GM21447 (cell line): ENCODE data around the gene LRRC7.

ENCODE experiments used
- ATAC-seq: cut with Tn5 transposase; IDR thresholded peaks from one replicate; pipeline ENCODE4 v1.9.1; 2021; ENCODE audit not compliant: unreplicated experiment

The LRRC7 gene

DNA sequence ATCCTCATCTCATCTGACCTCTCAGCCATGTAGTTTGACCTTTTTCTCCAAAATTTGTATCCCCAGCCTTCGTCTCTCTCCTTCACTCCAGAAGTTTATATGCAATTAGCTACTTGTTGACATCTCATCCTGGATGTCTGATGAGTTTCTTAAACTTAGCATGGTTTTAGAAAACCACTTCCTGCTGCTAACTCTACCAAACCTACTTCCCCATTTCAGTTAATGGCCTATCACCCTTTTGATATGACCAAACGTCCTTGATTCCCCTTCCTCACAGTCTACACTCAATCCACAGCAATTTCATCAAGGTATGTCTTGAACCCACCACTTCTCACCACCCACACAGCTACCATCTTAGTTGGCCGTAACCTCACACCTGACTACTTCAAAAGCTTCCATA, 515.8 kb downstream of the LRRC7 start:
- no peak for ATAC-seq

DNA sequence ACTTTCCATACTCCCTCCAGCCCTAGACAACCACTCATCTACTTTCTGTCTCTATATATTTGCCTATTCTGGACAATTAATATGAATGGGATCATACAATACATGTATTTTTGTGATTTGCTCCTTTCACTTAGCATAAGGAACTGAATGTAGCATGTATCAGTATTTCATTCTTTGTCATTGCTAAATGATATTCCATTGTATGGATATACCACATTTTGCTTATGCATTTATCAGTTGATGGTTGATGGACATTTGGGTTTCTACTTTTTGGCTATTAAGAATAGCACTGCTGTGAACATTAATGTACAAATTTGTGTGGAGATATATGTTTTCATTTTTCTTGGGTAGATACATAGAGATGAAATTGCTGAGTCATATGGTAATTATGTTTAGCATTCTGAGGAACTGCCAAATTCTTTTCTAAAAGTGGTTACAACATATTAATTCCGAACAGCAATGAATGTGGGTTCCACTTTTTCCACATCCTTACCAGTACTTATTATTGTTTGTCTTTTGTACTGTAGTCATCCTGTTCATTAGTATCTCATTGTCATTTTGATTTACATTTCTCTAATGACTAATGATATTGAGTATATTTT, 516.7 kb downstream of the LRRC7 start:
- no peak for ATAC-seq

DNA sequence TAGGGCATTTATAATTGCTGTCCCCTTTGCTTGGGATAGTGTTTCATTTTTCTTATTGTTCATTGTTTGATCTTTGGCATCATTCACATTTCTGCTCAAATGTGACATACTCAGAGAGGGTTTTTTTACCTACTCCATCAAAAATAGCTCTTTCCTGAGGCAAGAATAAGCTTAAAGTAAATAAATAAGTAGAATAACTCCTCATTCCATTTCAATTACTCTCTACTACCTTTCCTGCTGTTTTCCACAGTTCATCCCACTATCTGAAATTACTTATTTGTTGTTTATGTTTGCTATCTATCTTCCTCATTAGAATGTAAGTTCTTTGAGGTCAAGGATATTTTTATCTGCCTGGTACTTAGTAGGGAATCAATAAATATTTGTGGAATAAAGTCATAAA, 517.8 kb downstream of the LRRC7 start:
- ATAC-seq = no peak

DNA sequence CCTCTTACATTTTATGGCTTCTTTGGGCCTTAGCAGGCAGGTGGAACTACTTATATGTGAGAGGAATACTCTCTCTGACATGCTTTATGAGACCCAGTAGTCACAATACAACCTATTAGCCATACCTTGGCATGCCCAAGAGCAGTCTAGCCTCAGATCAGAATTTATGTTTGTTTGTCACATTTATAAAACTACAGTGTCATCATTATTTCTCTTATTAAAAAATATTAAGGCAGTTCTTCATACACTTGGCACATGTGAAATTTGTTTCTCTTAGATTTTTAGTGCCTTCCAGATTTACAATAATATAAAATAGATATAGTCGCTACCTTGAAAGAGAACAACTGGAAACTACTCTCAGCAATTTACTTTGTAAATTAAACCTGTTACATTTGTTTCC, 519.2 kb downstream of the LRRC7 start:
- ATAC-seq = no peak

DNA sequence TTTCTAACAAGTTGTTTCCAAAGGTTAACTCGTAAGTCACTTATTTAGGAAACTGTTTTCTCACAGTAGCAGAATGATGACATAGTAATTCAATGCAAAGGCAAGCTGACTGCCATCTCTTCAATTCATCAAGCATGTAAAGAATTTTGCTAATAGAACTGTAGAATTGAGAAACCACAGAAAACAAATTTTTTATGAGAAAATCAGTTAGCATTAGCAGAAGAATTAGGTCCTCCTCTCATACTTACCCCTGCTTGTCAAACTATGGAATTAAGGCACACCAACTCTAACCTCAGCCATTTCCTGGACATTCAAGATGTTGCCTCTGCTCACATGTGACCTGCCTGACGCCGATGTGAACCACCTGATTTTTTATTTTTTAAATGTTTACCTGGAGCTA, 522.4 kb downstream of the LRRC7 start:
- ATAC-seq = no peak

DNA sequence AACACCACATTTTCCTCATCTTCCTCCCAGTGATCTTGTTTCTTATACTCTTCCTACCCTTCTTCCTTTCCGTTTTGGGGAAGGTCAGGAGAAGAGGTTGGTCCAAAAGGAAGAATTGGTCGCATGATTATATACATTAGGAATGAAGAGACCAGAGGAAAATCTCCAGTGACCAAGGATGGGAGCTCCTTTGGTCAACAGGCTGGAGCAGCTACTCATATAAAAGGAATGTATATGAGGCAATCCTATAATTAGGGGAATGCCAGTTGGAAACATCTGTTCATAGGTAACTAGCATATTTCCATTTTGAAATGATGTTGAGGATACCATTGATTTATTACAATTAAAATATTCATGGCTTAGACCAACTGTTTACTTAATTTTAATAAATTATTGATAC, 523.2 kb downstream of the LRRC7 start:
- ATAC-seq = no peak

DNA sequence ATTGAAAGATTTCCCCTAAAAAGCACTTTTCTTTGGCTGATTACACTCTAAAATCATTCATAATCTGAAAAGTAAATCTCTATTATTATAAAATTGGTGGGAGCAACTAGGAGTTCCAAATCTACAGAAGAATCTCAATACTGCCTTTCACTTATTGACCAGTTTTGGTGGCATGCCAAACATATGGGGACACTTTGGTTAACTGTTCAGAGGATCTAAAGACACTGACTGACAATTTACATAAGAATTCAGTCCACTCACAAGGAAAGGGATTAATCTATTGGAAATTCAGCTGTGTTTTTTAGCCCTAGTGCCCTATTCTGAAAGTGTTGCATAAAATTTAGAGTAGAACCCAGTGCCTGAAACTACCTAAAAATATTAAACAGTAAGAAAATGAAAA, 524.1 kb downstream of the LRRC7 start:
- no peak for ATAC-seq

DNA sequence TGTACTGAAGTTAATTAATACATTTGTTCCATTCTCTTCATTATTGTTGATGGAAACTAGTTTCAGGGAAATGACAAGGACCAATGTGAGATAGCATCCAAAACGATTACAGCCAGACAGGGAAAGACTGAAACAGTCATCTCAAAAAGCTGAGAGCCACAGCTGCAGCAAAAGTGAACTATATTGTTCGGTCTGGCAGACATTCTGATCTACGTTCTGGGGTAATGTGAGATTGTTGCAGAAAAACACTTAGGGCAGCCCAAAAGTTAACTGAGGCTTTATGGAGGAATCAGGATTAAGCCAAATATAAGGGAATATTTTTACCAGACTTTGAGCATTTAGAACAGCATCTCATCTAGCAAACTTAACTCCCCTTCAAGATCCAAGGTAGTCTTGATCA, 524.8 kb downstream of the LRRC7 start:
- ATAC-seq = no peak

DNA sequence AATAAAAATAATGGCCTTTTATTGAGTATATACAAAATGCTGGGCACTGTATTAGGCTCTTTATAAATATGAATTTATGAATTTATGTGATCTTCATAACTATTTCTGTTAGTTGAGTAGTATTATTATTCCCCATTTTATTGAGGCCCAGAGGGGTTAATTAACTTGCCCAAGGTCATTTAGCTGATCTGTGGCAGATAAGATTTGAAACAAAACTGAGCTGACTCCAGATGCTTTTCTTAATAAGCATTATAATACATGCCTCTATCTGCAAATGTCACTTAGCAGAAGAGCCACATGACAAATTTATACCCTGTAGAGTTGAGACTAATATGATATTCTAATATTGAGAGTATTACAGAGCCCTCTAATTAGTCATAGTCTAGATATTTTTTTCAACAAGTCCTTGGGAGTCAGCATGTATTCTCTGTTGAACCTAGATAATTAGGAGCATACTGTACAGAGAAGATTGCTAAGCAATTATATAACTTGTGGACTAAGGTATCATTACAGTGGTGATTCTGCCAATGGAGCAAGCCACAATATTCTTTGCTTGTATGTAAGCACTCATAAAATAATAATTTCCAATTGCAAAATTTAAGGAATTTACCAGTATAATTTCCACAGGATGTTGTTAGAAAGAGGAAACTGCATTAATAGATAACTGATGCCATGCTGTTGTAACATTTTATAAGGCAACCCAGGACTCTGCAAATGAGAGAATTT, 525.7 kb downstream of the LRRC7 start:
- ATAC-seq = no peak

DNA sequence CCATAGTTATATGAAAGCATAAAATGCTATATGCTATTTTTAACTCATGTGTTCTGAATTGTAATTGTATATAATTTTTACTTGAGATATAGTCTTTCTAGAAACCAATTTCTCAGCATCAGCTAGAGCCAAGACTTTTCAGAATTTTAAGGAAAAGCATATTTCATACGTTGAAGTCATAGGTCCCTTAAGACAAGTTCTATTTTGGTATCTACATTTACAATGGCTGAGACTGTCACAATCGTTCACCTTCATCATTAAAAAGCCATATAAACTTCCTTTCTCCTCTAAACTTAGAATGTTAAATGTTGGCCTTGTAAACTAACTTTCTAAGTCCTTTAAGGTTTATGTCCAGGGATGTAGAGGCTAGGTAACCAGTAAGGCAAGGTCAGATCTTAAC, 533.5 kb downstream of the LRRC7 start:
- no peak for ATAC-seq

DNA sequence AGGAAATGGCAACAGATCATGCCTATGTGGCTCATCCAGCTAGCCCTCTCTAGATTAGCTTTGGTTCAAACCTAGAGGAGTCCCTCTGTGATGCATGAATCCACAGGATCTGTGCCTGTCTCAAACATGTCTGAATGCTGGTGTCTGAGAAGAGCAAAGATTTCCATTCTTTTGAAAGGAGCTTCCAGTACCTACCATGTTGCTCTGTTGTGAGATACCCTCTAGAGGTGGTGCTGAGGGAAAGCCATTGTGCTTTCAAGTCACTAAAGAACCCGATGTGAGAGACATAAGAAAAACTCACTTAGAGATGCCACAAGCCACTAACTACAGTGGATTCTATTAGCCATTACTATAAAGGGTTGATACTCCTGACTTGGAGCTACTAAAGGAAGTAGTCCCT, 534.1 kb downstream of the LRRC7 start:
- no peak for ATAC-seq

DNA sequence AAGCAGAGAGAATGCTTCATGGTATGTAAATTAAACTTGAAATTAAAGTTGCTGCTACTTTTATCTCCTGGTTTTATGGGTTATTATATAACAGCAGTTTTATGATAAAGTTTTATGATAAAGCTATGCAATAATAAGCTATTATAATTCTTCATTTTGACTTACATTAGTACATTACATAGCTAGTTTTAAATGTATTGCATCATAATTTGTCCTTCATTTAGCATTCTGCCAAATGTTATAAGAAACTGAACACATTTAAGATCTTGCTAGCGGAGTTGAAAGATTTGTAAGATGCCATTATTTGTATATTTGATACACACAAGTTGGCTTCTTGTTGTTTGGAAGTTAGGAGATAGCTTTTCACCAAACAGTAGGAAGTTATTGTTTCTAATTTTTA, 536.0 kb downstream of the LRRC7 start:
- no peak for ATAC-seq

DNA sequence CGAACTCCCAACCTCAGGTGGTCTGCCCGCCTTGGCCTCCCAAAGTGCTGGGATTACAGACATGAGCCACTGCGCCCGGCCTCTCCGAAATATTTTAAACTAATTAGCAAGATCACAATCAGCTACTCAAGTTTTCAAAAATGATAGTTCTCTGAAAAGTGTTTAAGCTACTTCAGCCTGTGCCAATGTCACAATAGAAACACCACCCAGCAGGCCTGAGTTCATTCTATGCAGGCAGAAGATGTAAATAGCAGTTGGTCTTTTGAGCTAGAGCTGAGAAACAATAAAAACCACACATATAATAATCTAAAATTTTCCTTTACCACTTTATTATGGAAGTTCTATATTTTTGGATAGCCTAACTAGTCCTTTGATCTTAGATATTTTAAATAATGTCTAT, 541.5 kb downstream of the LRRC7 start:
- ATAC-seq = no peak

DNA sequence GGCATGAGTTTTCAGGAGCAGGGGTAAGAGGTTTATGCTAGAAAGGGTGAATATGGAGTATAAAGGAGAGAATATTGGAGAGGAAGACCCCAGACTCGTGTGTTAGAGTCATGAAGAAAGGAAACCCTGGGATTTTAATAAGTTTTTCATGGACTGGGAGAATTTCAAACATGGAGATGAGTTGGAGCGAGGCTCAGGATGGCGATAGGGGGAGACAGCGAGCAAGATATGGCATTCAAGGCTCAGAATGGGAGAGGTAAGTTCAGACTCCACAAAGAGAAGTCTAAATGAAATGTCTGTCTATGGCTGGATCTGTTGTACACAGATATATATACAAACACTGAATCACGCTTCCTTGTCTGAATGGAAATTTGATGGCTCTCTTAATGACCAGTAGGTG, 545.1 kb downstream of the LRRC7 start:
- ATAC-seq = no peak

DNA sequence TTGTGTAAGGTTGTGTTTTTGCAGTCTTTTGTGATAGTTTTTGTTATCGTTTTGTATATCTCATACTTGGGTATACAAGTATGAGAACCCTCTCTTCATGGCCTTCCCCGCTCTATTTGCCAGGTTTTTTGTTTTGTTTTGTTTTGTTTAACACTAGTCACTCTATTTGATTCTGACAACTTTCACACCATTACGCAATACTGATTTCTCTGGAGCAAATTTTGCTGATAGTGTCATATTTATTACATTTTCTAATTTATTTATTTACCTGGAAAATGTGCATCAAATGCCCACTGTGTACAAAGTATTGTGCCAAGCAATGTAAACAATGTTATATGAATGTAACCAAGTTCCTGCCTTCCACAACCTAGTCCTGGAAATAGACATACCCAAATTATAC, 547.6 kb downstream of the LRRC7 start:
- no peak for ATAC-seq

DNA sequence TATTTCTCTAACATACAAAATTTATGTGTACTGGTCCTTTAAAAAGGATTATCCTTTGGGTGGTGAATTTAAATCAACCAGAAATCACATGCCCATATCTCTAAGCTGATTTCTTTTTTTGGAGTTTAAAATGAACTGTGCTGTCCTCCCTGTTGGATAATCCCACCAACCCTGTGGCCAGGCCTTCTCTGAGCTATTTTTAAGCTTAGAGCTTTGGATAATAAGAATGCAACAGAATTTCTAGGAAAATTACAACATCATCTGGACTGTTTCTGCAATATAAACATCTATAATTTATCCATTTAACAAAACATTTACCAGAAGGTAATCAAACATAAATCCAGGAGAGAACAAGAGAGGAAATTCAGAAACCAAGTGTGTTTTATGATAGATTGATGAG, 549.3 kb downstream of the LRRC7 start:
- no peak for ATAC-seq

DNA sequence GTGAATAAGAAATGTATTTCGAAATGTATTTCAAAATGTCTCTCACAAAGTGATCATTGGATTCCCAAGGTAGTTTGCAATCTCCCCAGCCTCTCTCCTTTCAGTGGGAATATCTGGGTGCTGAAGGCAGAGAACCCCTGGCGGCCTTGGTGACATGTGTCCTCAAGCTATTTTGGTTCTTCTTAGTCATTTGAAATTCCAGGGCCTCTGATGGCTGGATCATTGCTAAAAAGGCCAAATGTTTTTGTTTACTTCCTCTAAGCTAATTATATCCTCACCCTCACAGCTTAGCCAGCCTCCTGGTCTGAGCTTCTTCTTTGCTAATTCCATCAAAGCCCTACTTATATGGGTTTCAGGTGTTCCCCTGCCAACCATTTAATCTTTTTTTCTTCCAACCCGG, 566.4 kb downstream of the LRRC7 start:
- ATAC-seq = no peak

DNA sequence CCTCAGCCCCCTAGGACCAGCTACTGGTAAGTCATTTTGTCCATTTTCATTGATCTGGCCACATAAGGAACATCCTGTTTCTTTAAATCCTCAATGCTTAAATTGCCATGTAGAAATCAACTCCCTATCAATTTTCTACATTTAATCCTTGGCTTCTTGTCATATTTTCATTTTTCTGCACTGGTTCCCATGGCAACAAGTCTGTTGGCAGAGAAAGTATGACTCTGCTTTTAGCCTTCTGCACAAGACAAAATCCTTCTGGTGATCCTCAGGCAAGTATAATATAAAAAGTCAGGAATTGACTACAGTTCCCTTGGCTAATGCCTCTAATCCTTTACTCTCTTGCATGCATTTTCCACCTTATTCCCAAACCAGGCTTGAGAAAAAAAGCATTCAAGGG, 572.6 kb downstream of the LRRC7 start:
- ATAC-seq = no peak

DNA sequence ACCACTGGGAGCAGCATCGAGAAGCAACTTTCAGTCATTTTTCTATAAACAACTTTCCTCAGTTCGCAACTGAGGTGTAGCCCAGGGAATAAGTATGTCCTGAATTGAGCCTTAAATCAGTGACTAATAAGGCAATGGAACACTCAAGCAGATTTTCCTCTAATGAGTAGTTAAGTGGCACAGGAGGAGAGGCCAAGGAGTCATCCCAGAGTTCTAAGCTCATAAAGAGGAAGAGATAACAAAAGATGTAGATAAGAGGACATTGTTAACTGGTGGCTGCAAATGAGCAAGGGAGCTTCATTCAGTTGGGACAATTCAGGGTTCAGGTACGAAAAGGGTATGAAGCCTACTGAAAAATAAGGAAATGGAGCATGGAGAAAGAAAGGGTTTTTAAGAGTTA, 573.2 kb downstream of the LRRC7 start:
- no peak for ATAC-seq

DNA sequence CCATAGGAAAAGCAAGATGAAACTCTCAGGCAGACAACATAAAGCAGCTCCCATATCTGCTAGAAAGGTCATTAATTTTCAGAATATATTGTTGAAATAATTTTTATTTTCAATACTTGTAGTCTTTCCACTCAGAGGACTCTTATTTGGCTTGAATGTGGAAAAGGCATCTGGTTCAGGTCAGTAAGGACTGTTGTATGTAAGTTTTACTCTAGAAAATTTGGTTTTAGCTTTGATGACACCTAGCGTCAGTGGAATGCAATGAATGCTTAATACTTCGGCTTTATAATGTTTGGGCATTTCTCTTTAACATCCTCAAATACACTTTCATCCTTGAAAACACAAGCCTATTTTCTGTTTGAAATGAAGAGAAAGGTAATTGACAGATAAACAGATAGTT, 574.4 kb downstream of the LRRC7 start:
- ATAC-seq = no peak

DNA sequence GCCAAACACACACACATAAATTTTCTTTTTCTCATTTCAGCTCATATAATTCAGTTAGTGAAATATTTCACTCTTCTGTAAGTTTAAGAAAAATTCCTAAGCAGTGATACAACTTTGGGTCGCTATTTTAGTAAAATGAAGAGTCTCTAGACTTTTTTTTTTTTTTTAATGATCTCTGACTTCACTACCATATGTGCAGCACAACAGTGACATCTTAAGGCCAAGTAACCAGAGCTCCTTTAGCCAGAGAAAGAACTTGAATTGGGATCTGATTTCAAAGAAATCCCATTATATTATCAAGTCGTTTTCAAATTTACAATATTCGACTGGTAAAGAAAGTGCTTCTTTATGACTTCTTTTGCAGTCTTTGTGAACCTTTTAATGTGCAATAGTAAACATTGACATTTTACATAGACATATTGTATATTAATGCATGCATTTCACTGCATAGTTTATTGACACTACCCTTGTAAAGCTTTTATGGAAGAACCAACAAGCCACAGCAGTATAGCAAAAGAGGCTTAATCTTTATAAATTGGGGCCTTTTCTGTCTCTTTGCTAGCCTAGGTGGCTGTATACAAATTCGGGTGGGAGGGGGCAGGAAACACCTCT, 575.4 kb downstream of the LRRC7 start:
- no peak for ATAC-seq

DNA sequence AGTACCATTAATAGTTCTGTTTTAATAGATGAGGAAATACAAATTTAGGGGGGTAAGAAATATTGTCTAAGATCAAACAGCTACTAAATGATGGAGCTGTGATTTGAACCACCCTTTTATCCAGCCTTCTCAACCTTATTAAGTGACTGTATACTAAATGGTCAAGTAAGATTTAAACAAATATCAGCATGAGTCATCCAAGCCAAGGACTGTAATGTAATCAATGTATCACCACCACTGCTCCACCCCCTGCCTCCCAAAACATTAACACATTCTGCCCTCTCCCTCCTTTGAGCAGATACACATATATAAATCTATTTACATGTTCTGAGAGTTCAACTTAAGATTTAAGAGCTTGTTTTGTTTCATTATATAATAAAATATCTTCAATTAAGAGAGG, 578.8 kb downstream of the LRRC7 start:
- no peak for ATAC-seq

DNA sequence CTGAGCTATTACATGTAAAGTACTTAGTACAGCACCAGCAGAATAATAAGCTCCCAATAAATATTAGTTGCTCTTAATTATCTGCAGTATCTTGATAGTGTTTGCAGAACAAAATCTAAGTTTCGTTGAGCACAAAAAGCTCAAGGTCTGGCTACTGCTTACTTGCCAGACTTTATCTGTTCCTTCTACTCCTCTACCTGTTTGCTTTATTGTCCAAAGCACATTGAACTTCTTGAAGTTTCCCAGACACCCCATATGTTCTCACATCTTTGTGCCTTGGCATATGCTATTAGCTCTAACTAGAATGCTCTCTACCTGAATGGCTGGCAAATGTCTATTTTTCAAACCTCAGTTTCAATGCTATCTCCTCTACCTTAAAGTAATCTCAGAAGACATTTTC, 582.7 kb downstream of the LRRC7 start:
- ATAC-seq = no peak
